GM23338 (cell line): ENCODE results near the gene TRAK1.

Source experiments
- CREB1 ChIP-seq: fragments of 250-450 bp; sonication (Bioruptor Pico); IDR thresholded peaks from 2 replicates; pipeline ENCODE4 v1.5.0; 2020; ENCODE audit warnings: low read depth, mild to moderate bottlenecking, moderate library complexity
- CTCF ChIP-seq, 2 experiments: fragments of 200-600 bp in 1 of 2; sonication (generic) in 1 of 2; conservative IDR thresholded peaks; 2 replicates each; pipeline versions ENCODE4 v1.5.1 to v1.6.1; 2016 to 2017; ENCODE audit warnings: antibody characterized with exemption in 2 of 2, low read depth in 2 of 2, mild to moderate bottlenecking in 2 of 2, moderate library complexity in 1 of 2
- EZH2 ChIP-seq: fragments of 200-600 bp; sonication (generic); IDR thresholded peaks from one replicate; pipeline ENCODE4 v1.8.0; 2017; ENCODE audit warnings: antibody characterized with exemption, mild to moderate bottlenecking, low read depth; ENCODE audit not compliant: unreplicated experiment
- EZH2phosphoT487 ChIP-seq: fragments of 200-600 bp; sonication (generic); IDR thresholded peaks from one replicate; pipeline ENCODE4 v1.8.1; 2018; ENCODE audit warnings: antibody characterized with exemption; ENCODE audit not compliant: unreplicated experiment
- JUNB ChIP-seq: IDR thresholded peaks from one replicate; pipeline ENCODE4 v1.6.1; 2016; ENCODE audit warnings: antibody characterized with exemption; ENCODE audit not compliant: unreplicated experiment
- POLR2AphosphoS5 ChIP-seq: IDR thresholded peaks from 2 replicates; pipeline ENCODE4 v1.6.1; 2016; ENCODE audit warnings: antibody characterized with exemption, low read depth
- TF ChIP-seq, protein P1 (sequence below): fragments of 250-450 bp; sonication (Bioruptor Pico); IDR thresholded peaks from 2 replicates; pipeline ENCODE4 v1.5.0; 2020; ENCODE audit warnings: mild to moderate bottlenecking, moderate library complexity
- TF ChIP-seq, protein P2 (sequence below): IDR thresholded peaks from 2 replicates; pipeline ENCODE4 v1.6.1; 2016; ENCODE audit warnings: antibody characterized with exemption

DNA sequence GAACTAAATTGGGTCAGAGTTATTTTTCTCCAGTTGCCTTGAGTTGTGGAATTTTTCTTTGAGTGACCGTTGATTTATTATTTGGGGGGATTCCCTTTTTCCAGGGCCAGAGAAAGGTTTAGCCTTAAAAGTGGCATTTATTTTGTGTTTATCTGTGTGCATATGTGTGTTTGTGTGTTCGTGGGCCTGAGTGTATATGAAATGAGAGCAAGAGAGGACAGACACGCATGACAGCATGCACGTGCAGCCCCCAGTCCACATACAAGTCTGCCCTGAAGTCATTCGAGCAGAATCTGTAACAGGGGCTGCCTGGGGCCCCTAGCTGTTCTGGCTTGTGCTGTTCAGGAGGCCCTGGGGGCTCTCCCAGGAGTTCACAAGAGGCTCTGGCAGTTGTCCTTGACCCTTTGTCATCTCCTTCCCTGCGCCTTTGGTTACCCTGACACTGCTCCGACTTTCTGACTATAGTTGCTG, 18.3 kb upstream of the TRAK1 start:
- TF ChIP-seq CTCF (conservative IDR thresholded peaks at IDR 0.05; ENCODE audit: low read depth in 2 of 2) (no peak), EZH2 (no peak), JUNB (no peak), POLR2AphosphoS5 (no peak), CREB1 (CRISPR knock-in tag) (no peak), EZH2phosphoT487 (no peak)
- TF ChIP-seq, protein P1, sequence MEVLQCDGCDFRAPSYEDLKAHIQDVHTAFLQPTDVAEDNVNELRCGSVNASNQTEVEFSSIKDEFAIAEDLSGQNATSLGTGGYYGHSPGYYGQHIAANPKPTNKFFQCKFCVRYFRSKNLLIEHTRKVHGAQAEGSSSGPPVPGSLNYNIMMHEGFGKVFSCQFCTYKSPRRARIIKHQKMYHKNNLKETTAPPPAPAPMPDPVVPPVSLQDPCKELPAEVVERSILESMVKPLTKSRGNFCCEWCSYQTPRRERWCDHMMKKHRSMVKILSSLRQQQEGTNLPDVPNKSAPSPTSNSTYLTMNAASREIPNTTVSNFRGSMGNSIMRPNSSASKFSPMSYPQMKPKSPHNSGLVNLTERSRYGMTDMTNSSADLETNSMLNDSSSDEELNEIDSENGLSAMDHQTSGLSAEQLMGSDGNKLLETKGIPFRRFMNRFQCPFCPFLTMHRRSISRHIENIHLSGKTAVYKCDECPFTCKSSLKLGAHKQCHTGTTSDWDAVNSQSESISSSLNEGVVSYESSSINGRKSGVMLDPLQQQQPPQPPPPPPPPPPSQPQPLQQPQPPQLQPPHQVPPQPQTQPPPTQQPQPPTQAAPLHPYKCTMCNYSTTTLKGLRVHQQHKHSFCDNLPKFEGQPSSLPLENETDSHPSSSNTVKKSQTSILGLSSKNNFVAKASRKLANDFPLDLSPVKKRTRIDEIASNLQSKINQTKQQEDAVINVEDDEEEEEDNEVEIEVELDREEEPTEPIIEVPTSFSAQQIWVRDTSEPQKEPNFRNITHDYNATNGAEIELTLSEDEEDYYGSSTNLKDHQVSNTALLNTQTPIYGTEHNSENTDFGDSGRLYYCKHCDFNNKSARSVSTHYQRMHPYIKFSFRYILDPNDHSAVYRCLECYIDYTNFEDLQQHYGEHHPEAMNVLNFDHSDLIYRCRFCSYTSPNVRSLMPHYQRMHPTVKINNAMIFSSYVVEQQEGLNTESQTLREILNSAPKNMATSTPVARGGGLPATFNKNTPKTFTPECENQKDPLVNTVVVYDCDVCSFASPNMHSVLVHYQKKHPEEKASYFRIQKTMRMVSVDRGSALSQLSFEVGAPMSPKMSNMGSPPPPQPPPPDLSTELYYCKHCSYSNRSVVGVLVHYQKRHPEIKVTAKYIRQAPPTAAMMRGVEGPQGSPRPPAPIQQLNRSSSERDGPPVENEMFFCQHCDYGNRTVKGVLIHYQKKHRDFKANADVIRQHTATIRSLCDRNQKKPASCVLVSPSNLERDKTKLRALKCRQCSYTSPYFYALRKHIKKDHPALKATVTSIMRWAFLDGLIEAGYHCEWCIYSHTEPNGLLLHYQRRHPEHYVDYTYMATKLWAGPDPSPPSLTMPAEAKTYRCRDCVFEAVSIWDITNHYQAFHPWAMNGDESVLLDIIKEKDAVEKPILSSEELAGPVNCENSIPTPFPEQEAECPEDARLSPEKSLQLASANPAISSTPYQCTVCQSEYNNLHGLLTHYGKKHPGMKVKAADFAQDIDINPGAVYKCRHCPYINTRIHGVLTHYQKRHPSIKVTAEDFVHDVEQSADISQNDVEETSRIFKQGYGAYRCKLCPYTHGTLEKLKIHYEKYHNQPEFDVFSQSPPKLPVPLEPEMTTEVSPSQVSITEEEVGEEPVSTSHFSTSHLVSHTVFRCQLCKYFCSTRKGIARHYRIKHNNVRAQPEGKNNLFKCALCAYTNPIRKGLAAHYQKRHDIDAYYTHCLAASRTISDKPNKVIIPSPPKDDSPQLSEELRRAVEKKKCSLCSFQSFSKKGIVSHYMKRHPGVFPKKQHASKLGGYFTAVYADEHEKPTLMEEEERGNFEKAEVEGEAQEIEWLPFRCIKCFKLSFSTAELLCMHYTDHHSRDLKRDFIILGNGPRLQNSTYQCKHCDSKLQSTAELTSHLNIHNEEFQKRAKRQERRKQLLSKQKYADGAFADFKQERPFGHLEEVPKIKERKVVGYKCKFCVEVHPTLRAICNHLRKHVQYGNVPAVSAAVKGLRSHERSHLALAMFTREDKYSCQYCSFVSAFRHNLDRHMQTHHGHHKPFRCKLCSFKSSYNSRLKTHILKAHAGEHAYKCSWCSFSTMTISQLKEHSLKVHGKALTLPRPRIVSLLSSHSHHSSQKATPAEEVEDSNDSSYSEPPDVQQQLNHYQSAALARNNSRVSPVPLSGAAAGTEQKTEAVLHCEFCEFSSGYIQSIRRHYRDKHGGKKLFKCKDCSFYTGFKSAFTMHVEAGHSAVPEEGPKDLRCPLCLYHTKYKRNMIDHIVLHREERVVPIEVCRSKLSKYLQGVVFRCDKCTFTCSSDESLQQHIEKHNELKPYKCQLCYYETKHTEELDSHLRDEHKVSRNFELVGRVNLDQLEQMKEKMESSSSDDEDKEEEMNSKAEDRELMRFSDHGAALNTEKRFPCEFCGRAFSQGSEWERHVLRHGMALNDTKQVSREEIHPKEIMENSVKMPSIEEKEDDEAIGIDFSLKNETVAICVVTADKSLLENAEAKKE (CRISPR knock-in tag) = no peak
- TF ChIP-seq, protein P2, sequence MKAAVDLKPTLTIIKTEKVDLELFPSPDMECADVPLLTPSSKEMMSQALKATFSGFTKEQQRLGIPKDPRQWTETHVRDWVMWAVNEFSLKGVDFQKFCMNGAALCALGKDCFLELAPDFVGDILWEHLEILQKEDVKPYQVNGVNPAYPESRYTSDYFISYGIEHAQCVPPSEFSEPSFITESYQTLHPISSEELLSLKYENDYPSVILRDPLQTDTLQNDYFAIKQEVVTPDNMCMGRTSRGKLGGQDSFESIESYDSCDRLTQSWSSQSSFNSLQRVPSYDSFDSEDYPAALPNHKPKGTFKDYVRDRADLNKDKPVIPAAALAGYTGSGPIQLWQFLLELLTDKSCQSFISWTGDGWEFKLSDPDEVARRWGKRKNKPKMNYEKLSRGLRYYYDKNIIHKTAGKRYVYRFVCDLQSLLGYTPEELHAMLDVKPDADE = no peak
